Measurements from ENCODE around the gene AHNAK. TPM values are rescaled to one million over a fixed set of nuclear protein-coding genes. Genes with fewer than 3 reads are reported as not detected.

The AHNAK gene
- total RNA-seq, 1 donor from 2014 or later, result 246 TPM

DNA sequence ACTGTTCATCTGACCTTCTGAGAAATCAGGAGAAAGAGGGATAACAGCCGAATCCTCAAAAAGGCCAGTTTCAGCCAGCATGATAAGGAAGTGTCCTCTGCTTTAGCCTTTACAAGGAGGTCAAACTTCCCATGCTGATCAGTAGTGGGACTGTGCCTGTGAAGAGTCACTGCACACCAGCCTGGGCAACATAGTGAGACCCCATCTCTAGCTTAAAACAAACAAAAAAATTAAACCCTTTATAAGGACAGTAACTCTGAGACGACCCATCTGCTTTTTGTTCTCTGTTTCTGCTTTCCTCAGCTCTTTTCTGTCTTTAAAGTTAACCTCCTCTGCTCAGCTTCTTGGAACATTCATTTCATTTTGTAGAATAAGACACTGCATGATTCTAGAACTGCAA, 78.0 kb downstream of the AHNAK start:
- no peak for TF ChIP-seq CTCF (IDR thresholded peaks at IDR 0.05)
- Mint-ChIP-seq H3K9me3 (no peaks in the 10 kb centered on the region), H3K27ac (no peak overlapping the region), H3K4me3 (no peak overlapping the region), H3K36me3 (ENCODE audit: low read depth) (no peaks in the 10 kb centered on the region), H3K27me3 (no peaks in the 10 kb centered on the region), H3K4me1 (peaks cover 8% of the 10 kb centered on the region)
- ATAC-seq (ENCODE audit: low read depth), result no peak
- intact Hi-C loops (cut with micrococcal nuclease), result no loop called here
- CTCF ChIA-PET, result no interaction called here
- DNase-seq, result no peak
- POLR2A ChIA-PET, result interaction anchor here (0.6 to 1.1 kb wide), 4 partner anchors 24 to 348 kb away, joined by 3 to 6 read pairs (median 4); no protein-coding TSS in a partner anchor

DNA sequence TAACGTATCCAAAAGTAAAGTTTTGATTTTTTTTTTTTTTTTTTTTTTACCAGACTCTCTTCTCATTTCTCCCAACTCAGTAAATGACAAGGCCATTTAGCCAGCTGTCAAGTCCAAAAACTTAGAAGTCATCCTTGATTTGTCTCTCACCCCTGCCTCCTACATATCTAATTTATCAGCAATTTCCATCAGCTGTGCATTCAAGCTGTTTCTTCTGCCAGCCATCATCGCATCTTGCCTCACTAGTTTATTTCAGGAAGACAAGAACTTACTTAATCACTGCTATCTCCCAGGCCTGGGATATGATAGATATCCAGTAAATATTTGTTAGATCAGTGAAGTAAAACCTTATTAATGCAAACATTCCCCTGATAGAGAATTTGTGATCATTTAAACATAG, 80.2 kb downstream of the AHNAK start:
- no peak for DNase-seq
- Mint-ChIP-seq H3K9me3 (no peaks in the 10 kb centered on the region), H3K27me3 (no peaks in the 10 kb centered on the region), H3K4me1 (peaks cover 16% of the 10 kb centered on the region), H3K27ac (no peak overlapping the region), H3K36me3 (ENCODE audit: low read depth) (no peaks in the 10 kb centered on the region), H3K4me3 (no peak overlapping the region)
- intact Hi-C loops (cut with micrococcal nuclease), result no loop called here
- TF ChIP-seq CTCF (IDR thresholded peaks at IDR 0.05), result no peak
- ATAC-seq (ENCODE audit: low read depth), result no peak
- POLR2A ChIA-PET, result no interaction called here
- CTCF ChIA-PET, result no interaction called here

GRCh38 chr11:62464655-62465054, 82.0 kb downstream of the AHNAK start:
- Mint-ChIP-seq H3K4me1 (peaks cover 16% of the 10 kb centered on the region), H3K36me3 (ENCODE audit: low read depth) (no peaks in the 10 kb centered on the region)
- POLR2A ChIA-PET, result interaction anchor here (0.6 to 1.2 kb wide), 5 partner anchors 14 to 1847 kb away, joined by 3 to 5 read pairs (median 4); partner anchors contain the start of gene TUT1

DNA sequence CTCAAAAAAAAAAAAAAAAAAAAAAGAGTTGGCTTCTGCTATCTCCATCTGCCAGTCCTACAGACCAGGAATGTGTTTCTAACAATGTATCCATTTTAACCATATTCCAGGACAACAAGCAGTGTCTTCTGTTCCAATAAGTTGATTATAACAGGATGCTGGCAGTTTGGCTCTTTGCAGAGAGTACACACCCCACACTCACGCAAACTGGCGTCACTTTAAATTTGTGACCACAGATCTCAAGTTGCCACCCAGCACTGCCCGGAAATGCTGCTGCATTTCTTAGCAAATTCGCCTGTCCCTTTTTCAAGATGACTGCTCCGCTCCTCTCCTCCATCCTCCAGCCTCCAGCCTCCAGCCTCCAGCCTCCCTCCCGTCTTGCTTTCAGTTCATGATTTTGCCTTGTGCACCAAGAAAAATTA, 83.5 kb downstream of the AHNAK start:
- ChIA-PET POLR2A (no interaction called here), CTCF (interaction anchor here (1.1 kb wide), 1 partner anchor 38 kb away, joined by 4 read pairs; no protein-coding TSS in a partner anchor)
- intact Hi-C loops (cut with micrococcal nuclease), result no loop called here
- no peaks in the 10 kb centered on the region for H3K9me3 Mint-ChIP-seq
- no peak for TF ChIP-seq CTCF (IDR thresholded peaks at IDR 0.05)
- H3K27ac Mint-ChIP-seq, result no peak overlapping the region
- H3K27me3 Mint-ChIP-seq, result no peaks in the 10 kb centered on the region
- ATAC-seq (ENCODE audit: low read depth) (no peak), DNase-seq (no peak)
- H3K4me3 Mint-ChIP-seq, result no peak overlapping the region
- H3K36me3 Mint-ChIP-seq (ENCODE audit: low read depth), result no peaks in the 10 kb centered on the region
- H3K4me1 Mint-ChIP-seq, result peaks cover 16% of the 10 kb centered on the region

More at GRCh38 chr11:62464655-62465054, 82.0 kb downstream of the AHNAK start:
- Mint-ChIP-seq H3K4me3 (no peak overlapping the region), H3K27me3 (no peaks in the 10 kb centered on the region), H3K27ac (no peak overlapping the region), H3K9me3 (no peaks in the 10 kb centered on the region)
- ATAC-seq (ENCODE audit: low read depth) (peak; percentile 72), DNase-seq (no peak)
- intact Hi-C loops (cut with micrococcal nuclease), result loop anchor here (2.0 kb wide), 2 partner anchors 40 to 76 kb away; no protein-coding TSS in a partner anchor
- CTCF ChIA-PET, result interaction anchor here (0.7 to 1.7 kb wide), 4 partner anchors 20 to 93 kb away, joined by 3 to 7 read pairs (median 4); no protein-coding TSS in a partner anchor
- TF ChIP-seq CTCF (IDR thresholded peaks at IDR 0.05), result no peak

DNA sequence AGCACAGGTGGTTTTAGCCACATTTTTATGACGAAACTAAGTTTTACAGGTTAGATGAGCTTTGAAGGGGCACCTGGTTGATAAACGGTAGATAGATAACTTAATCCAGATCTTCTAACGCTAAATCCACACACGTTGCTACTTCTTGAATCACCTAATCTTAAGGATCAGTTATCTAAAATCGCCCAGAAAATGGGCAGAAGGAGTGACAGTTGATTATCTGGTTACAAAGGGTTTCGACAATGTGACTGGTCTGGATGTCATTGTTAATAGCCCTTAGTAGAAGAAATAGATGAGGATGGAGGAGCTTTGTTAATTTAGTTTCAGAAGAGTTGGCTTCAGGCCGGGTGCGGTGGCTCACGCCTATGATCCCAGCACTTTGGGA, 84.1 kb downstream of the AHNAK start:
- H3K4me3 Mint-ChIP-seq, result no peak overlapping the region
- CTCF ChIA-PET, result interaction anchor here (1.1 to 1.4 kb wide), 2 partner anchors 36 to 38 kb away, joined by 3 to 7 read pairs; no protein-coding TSS in a partner anchor
- POLR2A ChIA-PET, result interaction anchor here (0.6 kb wide), 1 partner anchor 1102 kb away, joined by 4 read pairs; no protein-coding TSS in a partner anchor

More for the DNA sequence above, 84.1 kb downstream of the AHNAK start:
- no peak for TF ChIP-seq CTCF (IDR thresholded peaks at IDR 0.05)
- Mint-ChIP-seq H3K9me3 (no peaks in the 10 kb centered on the region), H3K27me3 (no peaks in the 10 kb centered on the region), H3K4me1 (peaks cover 16% of the 10 kb centered on the region), H3K27ac (no peak overlapping the region), H3K36me3 (ENCODE audit: low read depth) (no peaks in the 10 kb centered on the region)
- ATAC-seq (ENCODE audit: low read depth), result no peak
- intact Hi-C loops (cut with micrococcal nuclease), result no loop called here
- DNase-seq, result no peak
